A673 (cell line): Measurements from ENCODE around the gene AHDC1.

Experiments
- EZH2 ChIP-seq: fragments of 200-600 bp; sonication (generic); IDR thresholded peaks from 2 replicates; pipeline ENCODE4 v1.6.1; 2017; ENCODE audit warnings: borderline replicate concordance, low read depth, mild to moderate bottlenecking, mixed read lengths, antibody characterized with exemption, low read length; ENCODE audit not compliant: poor library complexity, severe bottlenecking
- TF ChIP-seq, protein P1 (sequence below): fragments of 300-800, 200-600 bp; sonication (generic); conservative IDR thresholded peaks from 2 replicates; pipeline ENCODE4 v1.5.1; 2017; ENCODE audit warnings: low read depth, mild to moderate bottlenecking, antibody characterized with exemption, low read length, moderate library complexity, mixed read lengths

DNA sequence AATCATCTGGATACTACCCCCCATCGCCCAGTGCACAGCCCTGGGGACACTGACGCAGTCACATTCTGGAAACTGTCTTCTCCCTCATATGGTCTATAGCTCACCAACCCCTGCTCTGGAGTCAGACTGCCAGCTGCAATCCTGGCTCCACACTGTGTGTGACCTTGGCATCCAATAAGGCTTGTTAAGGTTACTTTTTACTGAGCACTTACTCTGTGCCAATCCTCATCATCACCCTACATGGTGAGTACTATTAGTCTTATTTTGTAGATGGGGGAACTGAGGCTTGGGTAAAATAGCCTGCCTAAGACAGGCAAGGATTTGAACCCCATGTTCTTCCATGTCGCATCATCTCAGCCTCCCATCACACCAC, 34.9 kb downstream of the AHDC1 start:
- TF ChIP-seq, protein P1, sequence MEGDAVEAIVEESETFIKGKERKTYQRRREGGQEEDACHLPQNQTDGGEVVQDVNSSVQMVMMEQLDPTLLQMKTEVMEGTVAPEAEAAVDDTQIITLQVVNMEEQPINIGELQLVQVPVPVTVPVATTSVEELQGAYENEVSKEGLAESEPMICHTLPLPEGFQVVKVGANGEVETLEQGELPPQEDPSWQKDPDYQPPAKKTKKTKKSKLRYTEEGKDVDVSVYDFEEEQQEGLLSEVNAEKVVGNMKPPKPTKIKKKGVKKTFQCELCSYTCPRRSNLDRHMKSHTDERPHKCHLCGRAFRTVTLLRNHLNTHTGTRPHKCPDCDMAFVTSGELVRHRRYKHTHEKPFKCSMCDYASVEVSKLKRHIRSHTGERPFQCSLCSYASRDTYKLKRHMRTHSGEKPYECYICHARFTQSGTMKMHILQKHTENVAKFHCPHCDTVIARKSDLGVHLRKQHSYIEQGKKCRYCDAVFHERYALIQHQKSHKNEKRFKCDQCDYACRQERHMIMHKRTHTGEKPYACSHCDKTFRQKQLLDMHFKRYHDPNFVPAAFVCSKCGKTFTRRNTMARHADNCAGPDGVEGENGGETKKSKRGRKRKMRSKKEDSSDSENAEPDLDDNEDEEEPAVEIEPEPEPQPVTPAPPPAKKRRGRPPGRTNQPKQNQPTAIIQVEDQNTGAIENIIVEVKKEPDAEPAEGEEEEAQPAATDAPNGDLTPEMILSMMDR: no peak
- TF ChIP-seq EZH2: no peak
